GM19397 (cell line): ENCODE data around the gene SPATA1.

ENCODE experiments used
- ATAC-seq: cut with Tn5 transposase; IDR thresholded peaks from one replicate; pipeline ENCODE4 v1.9.1; 2021; ENCODE audit warnings: mild to moderate bottlenecking, moderate library complexity; ENCODE audit not compliant: unreplicated experiment

The SPATA1 gene, protein sequence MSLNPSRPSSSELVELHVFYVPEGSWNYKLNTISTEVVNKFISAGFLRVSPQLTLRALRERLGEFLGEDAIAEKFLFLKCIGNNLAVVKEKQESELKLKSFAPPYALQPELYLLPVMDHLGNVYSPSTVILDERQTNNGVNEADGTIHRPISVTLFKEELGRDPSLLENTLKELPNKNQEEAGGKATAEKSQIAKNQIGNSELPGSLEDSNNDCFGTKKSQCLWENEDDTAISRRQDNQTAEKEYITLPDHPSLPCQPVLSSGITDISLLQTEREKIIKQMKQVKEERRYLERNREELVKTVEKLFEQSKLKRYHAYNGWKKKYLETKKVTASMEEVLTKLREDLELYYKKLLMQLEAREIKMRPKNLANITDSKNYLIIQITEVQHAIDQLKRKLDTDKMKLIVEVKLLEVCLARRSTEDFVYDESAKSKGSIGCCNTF

DNA sequence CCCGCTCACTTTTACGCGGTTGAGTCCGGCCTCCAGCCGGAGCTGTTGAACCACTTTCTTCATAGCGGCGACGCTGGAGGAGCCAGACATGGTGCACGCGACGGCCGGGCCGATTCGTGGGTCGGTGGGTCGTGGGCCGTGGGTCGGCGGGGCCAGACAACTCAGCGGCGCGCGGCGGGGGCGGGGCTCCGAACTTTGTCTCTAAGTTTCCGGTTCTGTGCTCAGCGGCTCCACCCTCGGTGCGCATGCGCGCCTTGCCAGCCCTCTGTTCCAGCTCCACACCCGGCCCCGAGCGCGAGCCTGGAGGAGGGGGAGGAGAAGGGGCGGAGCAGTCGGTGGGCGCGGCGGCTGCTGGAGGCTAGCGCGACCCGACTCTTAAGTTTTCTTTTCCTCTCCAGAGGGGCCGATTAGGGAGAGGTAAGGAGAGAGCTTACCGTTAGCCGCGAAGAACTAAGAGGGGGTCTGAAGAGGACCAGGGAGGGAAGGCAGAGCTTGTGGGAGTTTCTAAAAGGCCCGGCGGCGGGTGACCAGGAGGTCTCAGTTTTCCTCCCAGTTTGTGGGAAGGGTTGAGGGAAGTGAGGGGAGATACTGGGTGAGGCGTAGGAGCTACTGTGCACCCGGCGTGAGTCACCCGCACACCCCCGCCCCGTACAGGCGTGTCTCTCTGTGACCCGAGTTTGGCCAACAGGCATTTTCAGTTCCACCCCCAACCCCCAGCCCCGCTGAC lies at the start of gene SPATA1, which contains the start of gene GNG5:
Gene SPATA1 (plus strand): TSS at position 385 of the 727 bp plus-strand sequence. CDS start 9,974 bp downstream, outside the sequence.
Gene GNG5 (minus strand): TSS at position 580 of the 727 bp plus-strand sequence. CDS start 490 bp downstream, at position 90.
- peak; percentile 85 for ATAC-seq

DNA sequence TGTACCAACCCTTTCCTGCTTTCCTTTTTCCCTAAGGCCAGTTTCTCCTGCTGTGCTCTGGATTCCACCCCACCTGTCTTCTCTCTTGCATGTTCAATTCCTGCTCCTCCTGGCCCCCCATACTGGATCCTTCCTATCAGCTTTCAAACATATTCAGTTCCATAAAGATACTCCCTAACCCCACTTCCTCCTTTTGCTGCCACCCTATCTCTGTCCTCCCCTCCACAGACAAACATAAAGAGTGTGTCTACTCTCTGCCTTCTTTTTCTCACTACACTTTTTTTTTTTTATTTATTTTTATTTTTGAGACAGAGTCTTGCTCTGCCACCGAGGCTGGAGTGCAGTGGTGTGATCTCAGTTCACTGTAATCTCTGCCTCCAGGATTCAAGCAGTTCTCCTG lies 44.1 kb upstream of the SPATA1 start:
- no peak for ATAC-seq

GRCh38 chr1:84467298-84467697 lies 38.9 kb upstream of the SPATA1 start:
- no peak for ATAC-seq

GRCh38 chr1:84476225-84476624 lies 30.0 kb upstream of the SPATA1 start:
- no peak for ATAC-seq

DNA sequence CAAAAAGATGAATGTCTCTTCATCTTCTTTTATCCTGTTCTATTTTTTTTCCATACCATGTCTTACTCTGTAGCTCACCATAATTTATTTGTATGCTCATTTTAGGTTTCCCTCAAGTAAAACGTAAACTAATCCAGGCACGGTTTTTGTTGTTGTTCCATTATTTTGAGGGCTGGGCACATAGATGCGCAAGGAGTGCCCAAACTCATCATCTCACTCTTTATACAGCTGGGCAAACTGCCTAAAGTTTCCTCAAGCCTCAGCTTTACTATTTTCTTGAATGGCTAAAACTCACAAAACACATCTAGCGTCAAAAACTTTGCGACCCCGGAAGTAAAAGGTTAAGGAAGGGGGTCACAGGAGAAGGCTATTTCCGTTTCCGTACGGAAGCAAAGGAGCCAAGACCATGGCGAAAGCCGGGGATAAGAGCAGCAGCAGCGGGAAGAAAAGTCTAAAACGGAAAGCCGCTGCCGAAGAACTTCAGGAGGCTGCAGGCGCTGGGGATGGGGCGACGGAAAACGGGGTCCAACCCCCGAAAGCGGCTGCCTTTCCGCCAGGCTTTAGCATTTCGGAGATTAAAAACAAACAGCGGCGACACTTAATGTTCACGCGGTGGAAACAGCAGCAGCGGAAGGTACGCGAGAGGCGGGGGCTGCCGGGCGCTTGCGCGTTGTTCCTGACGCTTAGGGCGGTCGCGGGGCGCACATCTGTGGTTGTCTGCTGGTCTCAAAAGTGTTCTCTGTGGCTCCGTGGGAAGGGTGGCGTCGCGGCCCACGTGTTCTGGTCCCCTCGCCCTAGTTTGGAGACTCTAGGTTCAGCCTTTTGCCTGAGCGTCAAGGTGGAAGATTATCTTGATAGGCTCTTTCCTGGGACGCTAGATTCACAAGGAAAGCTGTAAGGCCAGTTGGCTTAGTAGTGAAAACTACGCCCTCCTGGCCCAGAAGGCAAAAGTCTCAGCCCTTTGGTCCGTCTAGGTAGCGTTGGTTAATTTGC lies 27.0 kb upstream of the SPATA1 start, which contains the start of gene RPF1:
Gene RPF1 (plus strand): TSS at position 391 of the 993 bp plus-strand sequence. CDS start 16 bp downstream, at position 407.
- ATAC-seq: peak; percentile 99

- ATAC-seq: no peak
These were observed 26.2 kb upstream of the SPATA1 start for GRCh38 chr1:84479998-84480397.

DNA sequence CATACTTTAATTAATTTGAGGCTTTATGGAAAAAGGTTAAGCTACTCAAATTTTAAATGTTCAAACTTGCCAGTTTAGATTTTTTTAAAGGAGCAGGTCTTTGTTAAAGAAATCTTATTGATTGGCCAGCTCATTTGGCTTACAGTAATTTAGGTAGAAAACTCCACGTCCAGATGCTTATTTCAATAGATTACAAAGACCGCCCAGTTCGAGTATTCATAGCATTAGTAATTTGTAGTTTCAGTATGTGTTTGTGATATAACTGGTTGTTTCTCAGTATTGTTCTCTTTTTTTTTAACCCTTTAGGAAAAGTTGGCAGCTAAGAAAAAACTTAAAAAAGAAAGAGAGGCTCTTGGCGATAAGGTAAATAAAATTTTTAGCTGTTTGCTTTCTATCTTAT lies 25.5 kb upstream of the SPATA1 start:
- no peak for ATAC-seq

- no peak for ATAC-seq
These were observed 24.9 kb upstream of the SPATA1 start for GRCh38 chr1:84481317-84481716.

DNA sequence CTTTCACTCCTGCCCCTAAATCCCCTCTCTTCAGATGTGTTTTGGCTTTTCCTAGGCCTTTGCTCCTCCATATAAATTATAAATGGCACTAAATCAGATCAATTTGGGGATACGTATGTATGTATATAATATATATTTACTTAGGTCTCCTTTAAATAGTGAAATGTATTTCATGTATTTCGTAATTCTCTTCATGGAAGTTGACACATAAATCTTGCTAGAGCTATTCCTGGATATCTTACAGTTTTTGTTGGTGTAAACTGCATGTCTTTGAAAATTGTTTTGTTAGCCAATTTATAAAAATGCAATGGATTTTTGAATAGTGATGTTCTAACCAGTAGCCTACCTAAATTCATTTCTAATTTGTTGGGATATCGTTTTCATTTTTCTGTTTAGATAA lies 18.1 kb upstream of the SPATA1 start:
- ATAC-seq: no peak

DNA sequence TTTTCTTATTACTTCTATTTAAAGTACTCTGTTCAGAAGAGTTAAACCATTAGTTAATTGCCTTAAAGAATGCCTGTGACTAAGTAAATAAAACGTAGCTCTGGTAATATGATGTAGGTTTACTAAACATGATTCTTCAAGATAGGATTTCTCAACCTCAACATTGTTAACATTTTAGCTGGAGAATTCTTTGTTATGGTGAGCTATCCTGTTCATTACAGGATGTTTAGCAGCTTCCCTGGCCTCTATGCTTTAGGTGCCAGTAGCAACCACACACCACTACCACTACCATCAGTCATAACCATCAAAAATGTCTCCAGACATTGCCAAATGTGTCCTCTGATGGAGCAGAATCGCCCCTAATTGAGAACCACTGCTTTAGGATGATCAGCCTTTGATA lies 16.4 kb upstream of the SPATA1 start:
- no peak for ATAC-seq

GRCh38 chr1:84492726-84493125 lies 13.5 kb upstream of the SPATA1 start:
- no peak for ATAC-seq

GRCh38 chr1:84493747-84494146 lies 12.4 kb upstream of the SPATA1 start:
- no peak for ATAC-seq

GRCh38 chr1:84496498-84496897 lies 9.7 kb upstream of the SPATA1 start:
- ATAC-seq: no peak

DNA sequence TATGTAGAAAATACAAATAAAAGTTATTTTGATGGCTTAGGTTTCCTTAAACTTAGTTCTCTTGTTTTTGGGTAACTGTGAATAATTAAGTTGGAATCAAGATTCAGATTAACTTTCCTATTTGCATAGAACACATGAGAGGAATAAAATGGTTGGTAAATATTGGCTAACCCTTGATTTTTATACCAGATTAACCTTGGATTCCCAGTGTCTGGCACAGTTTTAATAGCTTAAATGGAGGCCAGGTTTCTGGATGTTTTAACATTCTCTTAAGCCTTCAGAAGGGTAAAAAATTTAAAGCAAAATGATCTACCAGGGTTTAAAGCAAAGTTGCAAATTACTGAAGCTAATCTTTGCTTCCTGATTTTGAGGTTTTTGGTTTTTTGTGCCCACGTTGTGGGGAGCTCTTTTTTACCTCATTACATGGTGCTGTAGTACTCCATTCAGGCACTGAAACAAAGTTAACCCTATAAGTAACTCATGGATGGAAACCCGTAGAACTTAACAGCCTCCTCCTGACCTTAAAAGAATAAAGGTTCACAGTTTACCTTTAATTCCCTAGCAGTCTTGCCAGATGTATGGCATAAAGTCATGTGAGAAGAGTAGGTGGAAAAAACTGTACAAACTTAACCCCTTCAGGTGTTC lies 8.4 kb upstream of the SPATA1 start:
- ATAC-seq: no peak

DNA sequence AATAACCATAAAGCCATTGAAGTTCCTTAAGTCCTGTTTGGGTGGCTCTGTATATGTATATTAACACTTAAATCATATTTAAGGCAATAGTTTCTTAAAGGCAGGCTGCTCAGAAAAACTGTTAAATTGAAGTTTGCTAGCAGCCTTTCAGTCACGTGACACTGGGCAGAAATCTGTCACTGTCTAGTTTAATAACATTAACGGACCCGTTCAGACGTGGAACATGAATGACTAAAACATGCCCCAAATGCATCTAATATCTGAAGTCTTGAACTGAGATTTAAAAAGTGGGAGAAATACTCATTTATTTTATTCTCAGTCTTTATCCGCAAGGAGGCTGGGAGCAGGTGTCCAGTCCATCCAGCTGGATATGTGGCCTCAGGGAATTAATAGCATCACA lies 3.3 kb upstream of the SPATA1 start:
- ATAC-seq: no peak

- no peak for ATAC-seq
These were observed 1.4 kb upstream of the SPATA1 start for GRCh38 chr1:84504580-84505492.

- peak; percentile 39 for ATAC-seq
These were observed 639 bp upstream of the SPATA1 start for GRCh38 chr1:84505493-84506001.

- no peak for ATAC-seq
These were observed 705 bp downstream of the SPATA1 start for GRCh38 chr1:84506729-84507453.
